ENCODE measurements around the gene OTOGL. TPM values are rescaled to one million over a fixed set of nuclear protein-coding genes. Genes with fewer than 3 reads are reported as not detected.

OTOGL gene
- total RNA-seq, 1 donor from 2014 or later, result not detected

- ChIA-PET POLR2A (no interaction called here), CTCF (no interaction called here)
- DNase-seq, result no peak
- no peaks in the 10 kb centered on the region for H3K36me3 Mint-ChIP-seq (ENCODE audit: low read depth)
- H3K4me3 Mint-ChIP-seq, result no peak overlapping the region
- no peak for ATAC-seq (ENCODE audit: low read depth)
- no peaks in the 10 kb centered on the region for H3K27me3 Mint-ChIP-seq
- H3K27ac Mint-ChIP-seq, result no peak overlapping the region
- no peak for TF ChIP-seq CTCF (IDR thresholded peaks at IDR 0.05)
- H3K4me1 Mint-ChIP-seq, result no peaks in the 10 kb centered on the region
- intact Hi-C loops (cut with micrococcal nuclease), result no loop called here
- H3K9me3 Mint-ChIP-seq, result no peaks in the 10 kb centered on the region
Observed at GRCh38 chr12:80356097-80356496, 256.8 kb downstream of the OTOGL start.

- no peak for ATAC-seq (ENCODE audit: low read depth)
- CTCF ChIA-PET, result no interaction called here
- no peak for TF ChIP-seq CTCF (IDR thresholded peaks at IDR 0.05)
Observed at GRCh38 chr12:80359703-80360102, 260.4 kb downstream of the OTOGL start.

GRCh38 chr12:80364056-80364455, 264.7 kb downstream of the OTOGL start:
- Mint-ChIP-seq H3K27me3 (no peaks in the 10 kb centered on the region), H3K27ac (no peak overlapping the region), H3K9me3 (peaks cover 2% of the 10 kb centered on the region), H3K36me3 (ENCODE audit: low read depth) (no peaks in the 10 kb centered on the region), H3K4me1 (no peaks in the 10 kb centered on the region), H3K4me3 (no peak overlapping the region)
- intact Hi-C loops (cut with micrococcal nuclease), result no loop called here
- DNase-seq (no peak), ATAC-seq (ENCODE audit: low read depth) (no peak)
- ChIA-PET POLR2A (no interaction called here), CTCF (no interaction called here)
- no peak for TF ChIP-seq CTCF (IDR thresholded peaks at IDR 0.05)

More at GRCh38 chr12:80359703-80360102, 260.4 kb downstream of the OTOGL start:
- Mint-ChIP-seq H3K4me3 (no peak overlapping the region), H3K36me3 (ENCODE audit: low read depth) (no peaks in the 10 kb centered on the region), H3K27me3 (no peaks in the 10 kb centered on the region), H3K27ac (no peak overlapping the region), H3K4me1 (no peaks in the 10 kb centered on the region), H3K9me3 (peaks cover 2% of the 10 kb centered on the region)
- POLR2A ChIA-PET, result no interaction called here
- DNase-seq, result no peak
- intact Hi-C loops (cut with micrococcal nuclease), result no loop called here

- no peak overlapping the region for H3K4me3 Mint-ChIP-seq
- ChIA-PET CTCF (interaction anchor here (0.6 kb wide), 1 partner anchor 158 kb away, joined by 3 read pairs; no protein-coding TSS in a partner anchor), POLR2A (no interaction called here)
- TF ChIP-seq CTCF (IDR thresholded peaks at IDR 0.05), result no peak
- intact Hi-C loops (cut with micrococcal nuclease), result no loop called here
- no peak for ATAC-seq (ENCODE audit: low read depth)
- no peaks in the 10 kb centered on the region for H3K4me1 Mint-ChIP-seq
- no peaks in the 10 kb centered on the region for H3K36me3 Mint-ChIP-seq (ENCODE audit: low read depth)
- no peak for DNase-seq
- H3K27me3 Mint-ChIP-seq, result no peaks in the 10 kb centered on the region
- no peak overlapping the region for H3K27ac Mint-ChIP-seq
- no peaks in the 10 kb centered on the region for H3K9me3 Mint-ChIP-seq
Observed at GRCh38 chr12:80373666-80374065, 274.3 kb downstream of the OTOGL start.

- H3K27ac Mint-ChIP-seq, result no peak overlapping the region
- no peaks in the 10 kb centered on the region for H3K9me3 Mint-ChIP-seq
- ATAC-seq (ENCODE audit: low read depth) (no peak), DNase-seq (no peak)
- H3K4me3 Mint-ChIP-seq, result no peak overlapping the region
- ChIA-PET POLR2A (no interaction called here), CTCF (no interaction called here)
- intact Hi-C loops (cut with micrococcal nuclease), result no loop called here
- H3K27me3 Mint-ChIP-seq, result no peaks in the 10 kb centered on the region
- no peak for TF ChIP-seq CTCF (IDR thresholded peaks at IDR 0.05)
- no peaks in the 10 kb centered on the region for H3K36me3 Mint-ChIP-seq (ENCODE audit: low read depth)
- no peaks in the 10 kb centered on the region for H3K4me1 Mint-ChIP-seq
Observed at GRCh38 chr12:80374615-80375014, 275.3 kb downstream of the OTOGL start.

Measured in activated B cell treated with CpG ODN at 0.5 μM for 24 hours (primary cell).